Bronchial epithelial cell (primary cell): ENCODE results near the gene CATSPER4. TPM values are rescaled to one million over a fixed set of nuclear protein-coding genes. Genes with fewer than 3 reads are reported as not detected.

ENCODE experiments used
- DNase-seq: peaks from one replicate; pipeline ENCODE4 v3.0.0-alpha.2; 2010; ENCODE audit warnings: low read depth
- FAIRE-seq: peaks from 2 replicates; lab custom pipeline; 2011; peaks lifted over from hg19 to GRCh38; lab: Jason Lieb, UNC
- H3K27me3 ChIP-seq: 2 replicates; pipeline ENCODE4 v1.5.1; 2011; ENCODE audit warnings: low read length; ENCODE audit not compliant: control insufficient read depth, insufficient read depth
- H3K36me3 ChIP-seq: 2 replicates; pipeline ENCODE4 v1.5.1; 2011; ENCODE audit warnings: low read length; ENCODE audit not compliant: control insufficient read depth, insufficient read depth
- H3K4me3 ChIP-seq: 2 replicates; pipeline ENCODE4 v1.5.1; 2011; ENCODE audit warnings: mild to moderate bottlenecking, low read depth, low read length, control low read depth
- CTCF ChIP-seq: IDR thresholded peaks from 2 replicates; pipeline ENCODE4 v1.5.1; 2011; ENCODE audit warnings: mild to moderate bottlenecking, moderate library complexity, low read length, control low read depth, inconsistent platforms; ENCODE audit not compliant: insufficient read depth, severe bottlenecking
- total RNA-seq: library from RNA; depleted of rRNA; stranded (reverse); fragments of >200 nt; gene quantifications from 2 replicates; pipeline ENCODE4 v1.2.1, GENCODE V29; 2014

Gene CATSPER4
- total RNA-seq, 1 donor from 2014 or later, result under 0.01 TPM

- no peak overlapping the region for H3K4me3 ChIP-seq
- no peaks in the 10 kb centered on the region for H3K36me3 ChIP-seq
- H3K27me3 ChIP-seq, result no peaks in the 10 kb centered on the region
- no peak for TF ChIP-seq CTCF
- DNase-seq (no peak), FAIRE-seq (peak; percentile 97)
These were observed 19.9 kb downstream of the CATSPER4 start for GRCh38 chr1:26210147-26210870.

- DNase-seq (no peak), FAIRE-seq (no peak)
- TF ChIP-seq CTCF, result no peak
- H3K27me3 ChIP-seq, result no peaks in the 10 kb centered on the region
- no peaks in the 10 kb centered on the region for H3K36me3 ChIP-seq
- no peak overlapping the region for H3K4me3 ChIP-seq
These were observed 22.3 kb downstream of the CATSPER4 start for GRCh38 chr1:26212726-26213125.

- DNase-seq (no peak), FAIRE-seq (no peak)
- Histone ChIP-seq H3K4me3 (no peak overlapping the region), H3K27me3 (no peaks in the 10 kb centered on the region), H3K36me3 (no peaks in the 10 kb centered on the region)
- TF ChIP-seq CTCF, result no peak
These were observed 23.0 kb downstream of the CATSPER4 start for GRCh38 chr1:26213335-26213905.

GRCh38 chr1:26215246-26215645 lies 24.8 kb downstream of the CATSPER4 start:
- Histone ChIP-seq H3K4me3 (no peak overlapping the region), H3K36me3 (no peaks in the 10 kb centered on the region), H3K27me3 (no peaks in the 10 kb centered on the region)
- DNase-seq (no peak), FAIRE-seq (no peak)
- no peak for TF ChIP-seq CTCF

GRCh38 chr1:26218906-26219494 lies 28.6 kb downstream of the CATSPER4 start:
- Histone ChIP-seq H3K27me3 (no peaks in the 10 kb centered on the region), H3K4me3 (no peak overlapping the region), H3K36me3 (no peaks in the 10 kb centered on the region)
- no peak for FAIRE-seq
- DNase-seq, result no peak
- no peak for TF ChIP-seq CTCF
